WTC11 (cell line): Measurements from ENCODE around the gene TEKT3. TPM values are rescaled to one million over a fixed set of nuclear protein-coding genes. Genes with fewer than 3 reads are reported as not detected.

Experiments used
- ATAC-seq: fragments of 200-7000 bp; cut with Tn5 transposase; 2 replicates; pipeline ENCODE4 v1.10.0; 2021; ENCODE audit warnings: mild to moderate bottlenecking, moderate library complexity
- CTCF ChIA-PET: fragments of 300-600 bp; sonication (Branson Sonifier 250); formaldehyde crosslinking; loops from one replicate; lab custom pipeline; 2021; ENCODE audit warnings: antibody characterized with exemption; lab: Charles Lee
- POLR2A ChIA-PET: fragments of 350-600 bp; sonication (Branson Sonifier 250); formaldehyde crosslinking; loops from one replicate; lab custom pipeline; 2021; ENCODE audit warnings: antibody characterized with exemption; lab: Charles Lee
- DNase-seq: peaks from one replicate; pipeline ENCODE4 v3.0.0; 2021; ENCODE audit warnings: low spot score
- H3K27ac Mint-ChIP-seq: 2 replicates; pipeline ENCODE4 v1.8.0; 2021; ENCODE audit warnings: mixed read lengths
- H3K27me3 Mint-ChIP-seq: 2 replicates; pipeline ENCODE4 v1.8.0; 2021; ENCODE audit warnings: low read depth, mild to moderate bottlenecking, moderate library complexity, mixed read lengths
- H3K36me3 Mint-ChIP-seq: 2 replicates; pipeline ENCODE4 v1.8.0; 2021; ENCODE audit warnings: mixed read lengths
- H3K4me1 Mint-ChIP-seq: 2 replicates; pipeline ENCODE4 v1.8.0; 2022; ENCODE audit warnings: mixed read lengths
- H3K4me3 Mint-ChIP-seq: 2 replicates; pipeline ENCODE4 v1.8.0; 2021; ENCODE audit warnings: mild to moderate bottlenecking, moderate library complexity, mixed read lengths
- H3K9me3 Mint-ChIP-seq: 2 replicates; pipeline ENCODE4 v1.8.0; 2021; ENCODE audit warnings: mixed read lengths
- ATF1 ChIP-seq: sonication (generic); formaldehyde crosslinking; IDR thresholded peaks from 2 replicates; pipeline ENCODE4 v1.8.1; 2023; ENCODE audit warnings: mild to moderate bottlenecking, moderate library complexity, missing genetic modification reagents
- CBFB ChIP-seq: sonication (generic); formaldehyde crosslinking; IDR thresholded peaks from 2 replicates; pipeline ENCODE4 v1.8.1; 2022; ENCODE audit warnings: mild to moderate bottlenecking, low read depth, missing genetic modification reagents
- CREM ChIP-seq: sonication (generic); formaldehyde crosslinking; IDR thresholded peaks from 2 replicates; pipeline ENCODE4 v1.8.1; 2022; ENCODE audit warnings: mild to moderate bottlenecking, missing genetic modification reagents, moderate library complexity
- CTCF ChIP-seq: fragments of 200-600 bp; IDR thresholded peaks from 2 replicates; pipeline ENCODE4 v1.8.0; 2022; ENCODE audit warnings: antibody characterized with exemption
- E2F5 ChIP-seq: sonication (generic); formaldehyde crosslinking; IDR thresholded peaks from 2 replicates; pipeline ENCODE4 v1.8.1; 2022; ENCODE audit warnings: mild to moderate bottlenecking, moderate library complexity, missing genetic modification reagents
- ETV6 ChIP-seq: sonication (generic); formaldehyde crosslinking; IDR thresholded peaks from 2 replicates; pipeline ENCODE4 v1.8.1; 2022; ENCODE audit warnings: mild to moderate bottlenecking, missing genetic modification reagents
- FOXK1 ChIP-seq: sonication (generic); formaldehyde crosslinking; IDR thresholded peaks from 2 replicates; pipeline ENCODE4 v1.8.0; 2022; ENCODE audit warnings: mild to moderate bottlenecking, moderate library complexity, missing genetic modification reagents
- FOXP1 ChIP-seq: sonication (generic); formaldehyde crosslinking; IDR thresholded peaks from 2 replicates; pipeline ENCODE4 v1.8.0; 2022; ENCODE audit warnings: missing genetic modification reagents, mild to moderate bottlenecking, moderate library complexity, borderline replicate concordance
- HMGXB4 ChIP-seq: sonication (generic); formaldehyde crosslinking; IDR thresholded peaks from 2 replicates; pipeline ENCODE4 v1.8.1; 2023; ENCODE audit warnings: mild to moderate bottlenecking, moderate library complexity, missing genetic modification reagents
- KAT7 ChIP-seq: sonication (generic); formaldehyde crosslinking; IDR thresholded peaks from 2 replicates; pipeline ENCODE4 v1.8.1; 2023; ENCODE audit warnings: missing genetic modification reagents, mild to moderate bottlenecking, borderline replicate concordance
- MLX ChIP-seq: sonication (generic); formaldehyde crosslinking; IDR thresholded peaks from 2 replicates; pipeline ENCODE4 v1.8.1; 2023; ENCODE audit warnings: mild to moderate bottlenecking, missing genetic modification reagents, moderate library complexity
- NFATC4 ChIP-seq: fragments of 250-450 bp; sonication (Bioruptor Pico); IDR thresholded peaks from 2 replicates; pipeline ENCODE4 v1.9.0; 2021; ENCODE audit warnings: mild to moderate bottlenecking
- RORB ChIP-seq: fragments of 250-450 bp; sonication (Bioruptor Pico); IDR thresholded peaks from 2 replicates; pipeline ENCODE4 v1.9.0; 2021; ENCODE audit warnings: mild to moderate bottlenecking
- SP1 ChIP-seq: sonication (generic); formaldehyde crosslinking; conservative IDR thresholded peaks from 2 replicates; pipeline ENCODE4 v1.8.1; 2022; ENCODE audit warnings: missing genetic modification reagents
- TP53 ChIP-seq: sonication (generic); formaldehyde crosslinking; IDR thresholded peaks from 2 replicates; pipeline ENCODE4 v1.8.1; 2023; ENCODE audit warnings: mild to moderate bottlenecking, missing genetic modification reagents
- ZNF121 ChIP-seq: sonication (generic); formaldehyde crosslinking; IDR thresholded peaks from 2 replicates; pipeline ENCODE4 v1.8.0; 2023; ENCODE audit warnings: missing genetic modification reagents
- ZNF219 ChIP-seq: sonication (generic); formaldehyde crosslinking; IDR thresholded peaks from 2 replicates; pipeline ENCODE4 v1.8.0; 2023; ENCODE audit warnings: missing genetic modification reagents, mild to moderate bottlenecking, borderline replicate concordance
- ZSCAN18 ChIP-seq: fragments of 250-450 bp; sonication (Bioruptor Pico); IDR thresholded peaks from 2 replicates; pipeline ENCODE4 v2.1.2; 2022; ENCODE audit warnings: mild to moderate bottlenecking, moderate library complexity
- total RNA-seq: library from RNA; stranded (reverse); gene quantifications from 3 replicates; pipeline ENCODE4 v1.2.3, GENCODE V29; 2021
- TF ChIP-seq, protein P1 (sequence below): sonication (generic); formaldehyde crosslinking; IDR thresholded peaks from 2 replicates; pipeline ENCODE4 v1.8.1; 2023; ENCODE audit warnings: mild to moderate bottlenecking, missing genetic modification reagents, borderline replicate concordance
- TF ChIP-seq, protein P2 (sequence below): fragments of 250-450 bp; sonication (Bioruptor Pico); IDR thresholded peaks from 2 replicates; pipeline ENCODE4 v1.8.0; 2021; ENCODE audit warnings: mild to moderate bottlenecking
- TF ChIP-seq, protein P3 (sequence below): sonication (generic); formaldehyde crosslinking; IDR thresholded peaks from 2 replicates; pipeline ENCODE4 v1.8.0; 2022; ENCODE audit warnings: mild to moderate bottlenecking, missing genetic modification reagents

Gene TEKT3
- total RNA-seq, 1 experiment from 2014 or later: 3.1 TPM

DNA sequence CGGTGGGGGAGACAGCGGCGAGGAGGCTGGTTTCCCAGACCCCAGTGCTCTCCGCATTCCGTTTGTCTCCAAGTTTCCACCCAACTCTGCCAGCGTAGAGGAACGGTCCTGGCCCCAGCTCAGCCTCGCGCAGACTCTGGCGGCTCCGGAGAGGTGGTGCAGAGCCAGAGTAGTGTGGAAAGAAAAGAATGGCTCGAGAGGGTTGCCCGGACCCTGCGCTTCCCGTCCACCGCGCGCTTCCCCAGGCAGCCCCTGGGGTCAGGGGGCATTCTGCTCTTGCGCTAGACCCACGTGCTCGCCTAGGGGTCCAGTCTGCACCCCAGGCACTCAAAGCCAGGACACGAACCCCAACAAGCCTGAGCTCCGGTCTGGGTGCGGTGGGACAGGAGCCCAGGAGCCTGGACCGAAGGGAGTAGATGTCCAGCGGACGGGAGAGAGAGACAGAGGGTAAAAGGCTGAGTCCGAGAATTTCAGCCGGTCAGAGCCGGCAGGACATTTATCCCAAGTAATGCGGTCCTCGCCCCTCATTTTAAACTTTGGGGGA lies 80.1 kb downstream of the TEKT3 start (continued):
- TF ChIP-seq FOXP1 (CRISPR knock-in tag) (0 out of 2 replicates have a peak, but pooled peaks have one; percentile 37), RORB (CRISPR knock-in tag) (no peak), ZNF219 (CRISPR knock-in tag) (no peak)
- TF ChIP-seq, protein P1, sequence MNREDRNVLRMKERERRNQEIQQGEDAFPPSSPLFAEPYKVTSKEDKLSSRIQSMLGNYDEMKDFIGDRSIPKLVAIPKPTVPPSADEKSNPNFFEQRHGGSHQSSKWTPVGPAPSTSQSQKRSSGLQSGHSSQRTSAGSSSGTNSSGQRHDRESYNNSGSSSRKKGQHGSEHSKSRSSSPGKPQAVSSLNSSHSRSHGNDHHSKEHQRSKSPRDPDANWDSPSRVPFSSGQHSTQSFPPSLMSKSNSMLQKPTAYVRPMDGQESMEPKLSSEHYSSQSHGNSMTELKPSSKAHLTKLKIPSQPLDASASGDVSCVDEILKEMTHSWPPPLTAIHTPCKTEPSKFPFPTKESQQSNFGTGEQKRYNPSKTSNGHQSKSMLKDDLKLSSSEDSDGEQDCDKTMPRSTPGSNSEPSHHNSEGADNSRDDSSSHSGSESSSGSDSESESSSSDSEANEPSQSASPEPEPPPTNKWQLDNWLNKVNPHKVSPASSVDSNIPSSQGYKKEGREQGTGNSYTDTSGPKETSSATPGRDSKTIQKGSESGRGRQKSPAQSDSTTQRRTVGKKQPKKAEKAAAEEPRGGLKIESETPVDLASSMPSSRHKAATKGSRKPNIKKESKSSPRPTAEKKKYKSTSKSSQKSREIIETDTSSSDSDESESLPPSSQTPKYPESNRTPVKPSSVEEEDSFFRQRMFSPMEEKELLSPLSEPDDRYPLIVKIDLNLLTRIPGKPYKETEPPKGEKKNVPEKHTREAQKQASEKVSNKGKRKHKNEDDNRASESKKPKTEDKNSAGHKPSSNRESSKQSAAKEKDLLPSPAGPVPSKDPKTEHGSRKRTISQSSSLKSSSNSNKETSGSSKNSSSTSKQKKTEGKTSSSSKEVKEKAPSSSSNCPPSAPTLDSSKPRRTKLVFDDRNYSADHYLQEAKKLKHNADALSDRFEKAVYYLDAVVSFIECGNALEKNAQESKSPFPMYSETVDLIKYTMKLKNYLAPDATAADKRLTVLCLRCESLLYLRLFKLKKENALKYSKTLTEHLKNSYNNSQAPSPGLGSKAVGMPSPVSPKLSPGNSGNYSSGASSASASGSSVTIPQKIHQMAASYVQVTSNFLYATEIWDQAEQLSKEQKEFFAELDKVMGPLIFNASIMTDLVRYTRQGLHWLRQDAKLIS (CRISPR knock-in tag): no peak

GRCh38 chr17:15260376-15261257 lies 80.8 kb downstream of the TEKT3 start:
- Mint-ChIP-seq H3K36me3 (no peaks in the 10 kb centered on the region), H3K27me3 (peaks cover 93% of the 10 kb centered on the region), H3K9me3 (no peaks in the 10 kb centered on the region), H3K4me3 (peak overlapping the region; percentile 86), H3K4me1 (peaks cover 20% of the 10 kb centered on the region), H3K27ac (no peak overlapping the region)
- ATAC-seq (peak; percentile 68), DNase-seq (peak; percentile 84)
- POLR2A ChIA-PET: no interaction called here
- CTCF ChIA-PET: interaction anchor here (0.6 to 8.2 kb wide), 10 partner anchors 10 to 242 kb away, joined by 3 to 148 read pairs (median 4); no protein-coding TSS in a partner anchor
- TF ChIP-seq NFATC4 (CRISPR knock-in tag): no peak
- TF ChIP-seq E2F5 (CRISPR knock-in tag): 0 out of 2 replicates have a peak, but pooled peaks have one; percentile 67
- TF ChIP-seq MLX: 0 out of 2 replicates have a peak, but pooled peaks have one; percentile 36
- peak; percentile 92 for TF ChIP-seq HMGXB4
- TF ChIP-seq TP53: peak; percentile 35; the same call in 1 of the 2 replicates
- TF ChIP-seq, protein P2, sequence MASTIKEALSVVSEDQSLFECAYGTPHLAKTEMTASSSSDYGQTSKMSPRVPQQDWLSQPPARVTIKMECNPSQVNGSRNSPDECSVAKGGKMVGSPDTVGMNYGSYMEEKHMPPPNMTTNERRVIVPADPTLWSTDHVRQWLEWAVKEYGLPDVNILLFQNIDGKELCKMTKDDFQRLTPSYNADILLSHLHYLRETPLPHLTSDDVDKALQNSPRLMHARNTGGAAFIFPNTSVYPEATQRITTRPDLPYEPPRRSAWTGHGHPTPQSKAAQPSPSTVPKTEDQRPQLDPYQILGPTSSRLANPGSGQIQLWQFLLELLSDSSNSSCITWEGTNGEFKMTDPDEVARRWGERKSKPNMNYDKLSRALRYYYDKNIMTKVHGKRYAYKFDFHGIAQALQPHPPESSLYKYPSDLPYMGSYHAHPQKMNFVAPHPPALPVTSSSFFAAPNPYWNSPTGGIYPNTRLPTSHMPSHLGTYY (CRISPR knock-in tag): no peak
- TF ChIP-seq SP1 (CRISPR knock-in tag): peak; percentile 56
- TF ChIP-seq CREM: peak; percentile 69
- no peak; the same call in 1 of the 2 replicates for TF ChIP-seq ETV6
- TF ChIP-seq, protein P3, sequence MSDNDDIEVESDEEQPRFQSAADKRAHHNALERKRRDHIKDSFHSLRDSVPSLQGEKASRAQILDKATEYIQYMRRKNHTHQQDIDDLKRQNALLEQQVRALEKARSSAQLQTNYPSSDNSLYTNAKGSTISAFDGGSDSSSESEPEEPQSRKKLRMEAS: 0 out of 2 replicates have a peak, but pooled peaks have one; percentile 29
- peak; percentile 90; the same call in 1 of the 2 replicates for TF ChIP-seq KAT7 (CRISPR knock-in tag)
- peak; percentile 82 for TF ChIP-seq CTCF
- no peak for TF ChIP-seq CBFB (CRISPR knock-in tag)
- TF ChIP-seq FOXK1 (CRISPR knock-in tag): peak; percentile 30; the same call in 1 of the 2 replicates
- TF ChIP-seq ZSCAN18 (CRISPR knock-in tag): no peak
- TF ChIP-seq ZNF121 (CRISPR knock-in tag): peak; percentile 69; the same call in 1 of the 2 replicates
- 0 out of 2 replicates have a peak, but pooled peaks have one; percentile 25 for TF ChIP-seq ATF1
